Chondrocyte (in vitro differentiated cells): ENCODE measurements around the gene PHLPP1. TPM values are rescaled to one million over a fixed set of nuclear protein-coding genes. Genes with fewer than 3 reads are reported as not detected.

Source experiments
- DNase-seq: peaks from one replicate; pipeline ENCODE4 v3.0.0; 2021; ENCODE audit warnings: mixed read lengths, low spot score
- H3K27ac Mint-ChIP-seq: one replicate; pipeline ENCODE4 v1.8.0; 2021; ENCODE audit warnings: mild to moderate bottlenecking, moderate library complexity, mixed read lengths; ENCODE audit not compliant: unreplicated experiment
- H3K27me3 Mint-ChIP-seq: 2 replicates; pipeline ENCODE4 v1.8.0; 2021; ENCODE audit warnings: low read depth, mixed read lengths
- H3K36me3 Mint-ChIP-seq: 2 replicates; pipeline ENCODE4 v1.8.0; 2021; ENCODE audit warnings: low read depth, mixed read lengths
- H3K4me1 Mint-ChIP-seq: 2 replicates; pipeline ENCODE4 v1.8.0; 2021; ENCODE audit warnings: low read depth, mild to moderate bottlenecking, mixed read lengths
- H3K4me3 Mint-ChIP-seq: one replicate; pipeline ENCODE4 v1.8.0; 2021; ENCODE audit warnings: mild to moderate bottlenecking, moderate library complexity, mixed read lengths; ENCODE audit not compliant: unreplicated experiment
- H3K9me3 Mint-ChIP-seq: 2 replicates; pipeline ENCODE4 v1.8.0; 2021; ENCODE audit warnings: low read depth, mixed read lengths
- CTCF ChIP-seq: fragments of 200-600 bp; sonication (generic); IDR thresholded peaks from 2 replicates; pipeline ENCODE4 v1.5.0; 2021; ENCODE audit warnings: antibody characterized with exemption, mild to moderate bottlenecking, moderate library complexity
- total RNA-seq: library from RNA; stranded (reverse); gene quantifications from 3 replicates; pipeline ENCODE4 v1.2.1, GENCODE V29; 2021

Gene PHLPP1
- total RNA-seq, 1 donor from 2014 or later: 10.4 TPM

DNA sequence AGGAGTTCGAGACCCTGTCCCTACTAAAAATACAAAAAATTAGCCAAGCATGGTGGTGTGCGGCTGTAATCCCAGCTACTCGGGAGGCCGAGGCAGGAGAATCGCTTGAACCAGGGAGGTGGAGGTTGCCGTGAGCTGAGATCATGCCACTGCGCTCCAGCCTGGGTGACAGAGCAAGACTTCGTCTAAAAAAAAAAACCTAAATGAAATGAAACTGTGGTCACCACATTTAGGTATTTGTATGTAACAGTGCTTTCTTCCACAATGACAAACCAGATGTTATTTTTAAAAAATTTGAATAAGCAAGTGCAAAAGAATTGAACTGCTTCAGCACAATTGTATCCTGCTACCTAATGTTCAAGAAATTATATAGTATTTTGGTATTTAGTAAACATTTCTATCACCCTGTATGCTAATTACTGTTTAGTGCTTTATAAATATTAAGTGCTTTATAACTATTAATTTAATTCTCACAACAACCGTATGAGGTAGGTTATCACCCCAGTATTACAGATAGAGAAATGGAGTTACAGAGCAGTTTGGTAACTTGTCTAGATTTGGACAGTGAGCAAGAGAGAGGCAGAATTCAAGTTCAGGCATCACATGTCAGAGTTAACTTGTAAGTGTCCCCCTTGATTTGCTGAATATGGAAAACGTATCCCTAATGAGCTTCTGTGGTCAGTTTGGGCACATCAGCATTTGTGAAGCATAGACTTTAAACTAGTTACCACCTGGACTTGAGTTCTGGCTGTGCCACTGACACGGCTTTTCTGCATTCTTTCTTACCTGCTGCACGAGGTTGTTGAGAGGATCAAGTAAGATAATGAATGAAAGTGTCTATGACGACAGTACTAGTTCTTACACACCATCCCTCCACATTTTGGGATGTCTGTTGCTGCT, 14.4 kb downstream of the PHLPP1 start:
- Mint-ChIP-seq H3K9me3 (peaks cover 19% of the 10 kb centered on the region), H3K4me1 (peaks cover 3% of the 10 kb centered on the region), H3K36me3 (peaks cover 7% of the 10 kb centered on the region), H3K27me3 (no peaks in the 10 kb centered on the region), H3K27ac (no peak overlapping the region), H3K4me3 (no peak overlapping the region)
- no peak for DNase-seq
- TF ChIP-seq CTCF: no peak

DNA sequence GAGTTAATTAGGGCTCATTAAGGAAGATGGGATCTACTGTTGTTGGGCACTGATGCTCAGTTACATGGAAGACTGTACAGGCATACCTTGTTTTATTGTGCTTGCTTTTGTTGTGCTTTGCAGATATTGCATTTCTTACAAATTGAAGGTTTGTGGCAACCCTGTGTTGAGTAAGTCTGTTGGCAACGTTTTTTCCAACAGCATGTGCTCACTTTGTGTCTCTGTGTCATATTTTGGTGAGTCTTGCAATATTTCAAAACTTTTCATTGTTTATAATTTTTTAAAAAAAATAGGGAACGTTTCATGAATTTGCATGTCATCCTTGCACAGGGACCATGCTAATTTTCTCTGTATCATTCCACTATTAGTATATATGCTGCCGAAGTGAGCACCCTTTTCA, 15.6 kb downstream of the PHLPP1 start:
- DNase-seq: no peak
- H3K27me3 Mint-ChIP-seq: no peaks in the 10 kb centered on the region
- no peak for TF ChIP-seq CTCF
- no peak overlapping the region for H3K27ac Mint-ChIP-seq
- H3K4me3 Mint-ChIP-seq: no peak overlapping the region
- H3K9me3 Mint-ChIP-seq: peaks cover 19% of the 10 kb centered on the region
- peaks cover 2% of the 10 kb centered on the region for H3K4me1 Mint-ChIP-seq
- H3K36me3 Mint-ChIP-seq: peaks cover 7% of the 10 kb centered on the region

- Mint-ChIP-seq H3K36me3 (peaks cover 7% of the 10 kb centered on the region), H3K4me1 (no peaks in the 10 kb centered on the region), H3K4me3 (no peak overlapping the region), H3K27me3 (no peaks in the 10 kb centered on the region), H3K9me3 (peaks cover 19% of the 10 kb centered on the region), H3K27ac (no peak overlapping the region)
- TF ChIP-seq CTCF: no peak
- no peak for DNase-seq
These were observed 17.3 kb downstream of the PHLPP1 start for GRCh38 chr18:62732617-62733016.

DNA sequence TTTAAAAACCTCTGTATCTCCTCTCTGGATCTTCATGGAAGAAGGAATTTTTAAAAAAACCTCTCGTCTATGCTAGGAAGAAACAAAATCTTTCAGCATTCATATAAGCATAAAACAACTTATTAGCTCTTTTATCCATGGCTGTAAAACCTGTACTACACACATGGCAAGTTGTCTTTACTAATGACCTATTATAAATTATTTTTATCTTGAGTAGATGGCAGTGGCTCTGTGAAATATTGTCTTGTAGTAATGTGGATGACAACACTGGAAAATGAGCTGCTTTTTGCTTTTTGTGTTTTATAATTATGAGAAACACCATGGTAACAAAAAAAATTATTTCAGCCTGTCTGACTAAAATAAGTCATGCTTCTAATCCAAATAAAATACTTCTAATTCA, 18.9 kb downstream of the PHLPP1 start:
- Mint-ChIP-seq H3K27me3 (no peaks in the 10 kb centered on the region), H3K4me3 (no peak overlapping the region), H3K36me3 (peaks cover 7% of the 10 kb centered on the region), H3K9me3 (peaks cover 19% of the 10 kb centered on the region), H3K4me1 (no peaks in the 10 kb centered on the region), H3K27ac (no peak overlapping the region)
- no peak for DNase-seq
- no peak for TF ChIP-seq CTCF

- no peak overlapping the region for H3K4me3 Mint-ChIP-seq
- H3K9me3 Mint-ChIP-seq: peaks cover 19% of the 10 kb centered on the region
- no peak overlapping the region for H3K27ac Mint-ChIP-seq
- no peak for DNase-seq
- H3K27me3 Mint-ChIP-seq: no peaks in the 10 kb centered on the region
- H3K4me1 Mint-ChIP-seq: no peaks in the 10 kb centered on the region
- no peak for TF ChIP-seq CTCF
- H3K36me3 Mint-ChIP-seq: peaks cover 7% of the 10 kb centered on the region
These were observed 20.0 kb downstream of the PHLPP1 start for GRCh38 chr18:62735387-62735786.
